Uterus (tissue), 2 donors: ENCODE data around the gene FXYD6.
"Not testable (repeated sequence)": the region's sequence is repeated elsewhere in the genome, so short reads cannot be mapped to it uniquely, and the experiment has no call there.

Source experiments
- CTCF ChIP-seq, 4 experiments: fragments of 200-600 bp in 2 of 4; fragments of 450-650 bp in 2 of 4; sonication (generic) in 2 of 4; IDR thresholded peaks; one replicate each; pipeline ENCODE4 v1.5.1; 2016 to 2019; ENCODE audit warnings: antibody characterized with exemption in 4 of 4, mild to moderate bottlenecking in 2 of 4, moderate library complexity in 1 of 4
- POLR2A ChIP-seq, 2 donors: fragments of 450-650 bp; IDR thresholded peaks; one replicate each; pipeline ENCODE4 v1.6.1; 2016; ENCODE audit warnings: antibody characterized with exemption in 2 of 2, mild to moderate bottlenecking in 1 of 2, moderate library complexity in 1 of 2

DNA sequence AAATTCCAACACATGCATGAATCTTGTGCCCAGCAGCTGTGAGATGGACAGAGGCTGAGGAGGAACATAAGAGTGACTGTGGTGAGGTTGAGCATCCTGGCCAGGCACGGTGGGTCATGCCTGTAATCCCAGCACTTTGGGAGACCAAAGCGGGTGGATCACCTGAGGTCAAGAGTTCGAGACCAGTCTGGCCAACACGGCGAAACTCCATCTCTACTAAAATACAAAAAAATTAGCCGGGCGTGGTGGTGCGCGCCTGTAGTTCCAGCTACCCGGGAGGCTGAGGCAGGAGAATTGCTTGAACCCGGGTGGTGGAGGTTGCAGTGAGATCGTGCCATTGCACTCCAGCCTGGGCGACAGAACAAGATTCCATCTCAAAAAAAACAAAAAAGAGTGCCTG lies 10.9 kb downstream of the FXYD6 start:
- not testable (repeated sequence) for TF ChIP-seq POLR2A, CTCF (IDR thresholded peaks at IDR 0.05)
